Heart right ventricle (tissue), 16 donors: ENCODE measurements around the gene CIPC. TPM values are rescaled to one million over a fixed set of nuclear protein-coding genes. Genes with fewer than 3 reads are reported as not detected.

Experiments
- ATAC-seq, 8 donors: fragments of 200-7000 bp; cut with Tn5 transposase; one replicate each; pipeline ENCODE4 v1.9.1; 2020; ENCODE audit warnings: mild to moderate bottlenecking in 8 of 8, moderate library complexity in 8 of 8, moderate number of reproducible peaks in 1 of 8
- DNase-seq, 2 donors: peaks; one replicate each; pipeline ENCODE4 v3.0.0-alpha.2; 2020
- H3K27ac ChIP-seq, 10 donors: fragments of 200-600 bp; sonication (generic) in 2 of 10; one replicate each; pipeline versions ENCODE4 v1.5.0 to v1.8.0; 2020 to 2022; ENCODE audit warnings: mild to moderate bottlenecking in 3 of 10
- H3K27me3 ChIP-seq, 7 donors: fragments of 200-600 bp; one replicate each; pipeline ENCODE4 v1.8.0; 2021 to 2022; ENCODE audit warnings: mild to moderate bottlenecking in 2 of 7
- H3K36me3 ChIP-seq, 9 donors: fragments of 200-600 bp; sonication (generic) in 1 of 9; one replicate each; pipeline versions ENCODE4 v1.5.0 to v1.8.0; 2020 to 2022; ENCODE audit warnings: mild to moderate bottlenecking in 2 of 9
- H3K4me1 ChIP-seq, 9 donors: fragments of 200-600 bp; sonication (generic) in 1 of 9; one replicate each; pipeline versions ENCODE4 v1.5.0 to v1.8.0; 2020 to 2022; ENCODE audit warnings: mild to moderate bottlenecking in 4 of 9
- H3K4me3 ChIP-seq, 10 donors: fragments of 200-600 bp; sonication (generic) in 2 of 10; one replicate each; pipeline versions ENCODE4 v1.5.0 to v1.8.0; 2020 to 2022; ENCODE audit warnings: mild to moderate bottlenecking in 7 of 10, moderate library complexity in 2 of 10
- H3K9me3 ChIP-seq, 11 donors: fragments of 200-600 bp in 10 of 11; sonication (generic) in 2 of 11; one replicate each; pipeline versions ENCODE4 v1.5.0 to v1.8.0; 2013 to 2022; ENCODE audit warnings: mild to moderate bottlenecking in 2 of 11, control low read depth in 1 of 11, moderate library complexity in 1 of 11
- WGBS, 2 donors: extraction: QIAGEN DNeasy Blood & Tissue Kit; methylation state at CpG; one replicate each; pipeline ENCODE4 v1.1.7; 2013; ENCODE audit warnings: inconsistent platforms in 1 of 2; 5-methylcytosine and 5-hydroxymethylcytosine counted together
- intact Hi-C, 10 donors: fragments of 100-400 bp; cut with DNase I; formaldehyde crosslinking; loops; one replicate each; pipeline versions ENCODE4 v1.11.1 to v1.14.2; 2022
- long read RNA-seq, 3 donors: library from polyadenylated mRNA; unstranded; transcript quantifications; one replicate each; pipeline ENCODE4 v2.0.0, GENCODE V29; 2020 to 2021
- polyA plus RNA-seq, 2 donors: library from polyadenylated mRNA; stranded (reverse); fragments of 200-250 nt; gene quantifications; one replicate each; pipeline ENCODE4 v1.2.3, GENCODE V29; 2013
- total RNA-seq, 10 donors: library from RNA; stranded (reverse); fragmentation: NEBNext Ultra II Directional in 3 of 10; extraction: Animal tissue kit (Norgen Biotek cat#: 25700) in 3 of 10; gene quantifications; one replicate each; pipeline versions ENCODE4 v1.2.1 to v1.2.4, GENCODE V29; 2021 to 2023
- TF ChIP-seq, protein P1 (sequence below), 9 donors: fragments of 200-600 bp; sonication (generic) in 2 of 9; IDR thresholded peaks; one replicate each; pipeline versions ENCODE4 v1.5.0 to v1.8.0; 2021 to 2022; ENCODE audit warnings: antibody characterized with exemption in 9 of 9, mild to moderate bottlenecking in 5 of 9, moderate library complexity in 1 of 9
- donor health status: Arrhythmogenic right ventricular cardiomyopathy.
- donor health status: ischemic (EF 13 %, LVEDD 7.1; RV severe dilation, severe dysfunction).
- donor health status: healthy with polysubstance abuse.
- donor health status: DM: no; HTN: yes; CAD: no.
- donor health status: DM: no; HTN: no; CAD: no.
- donor health status: ischemic (EF 25% LVEDD 6.9; RV normal size, moderate dysfunction).
- donor health status: ischemic (EF 25% LVEDD 5.7; RV mildly dilated, moderate dysfunction).
- donor health status: healthy.
- donor health status: DM: yes; HTN: yes; CAD: no.
- donor health status: Ischemic cardiomyopathy.
- donor health status: ischemic (EF 35%, LVEDD 5.7; RV mildly dilated, moderate dysfunction).
- donor health status: nonischemic (EF 11% LVEDD 7.7; RV severe dilation, severe dysfunction).
- donor health status: DM: yes; HTN: yes; CAD: no.
- donor health status: PGD.
- donor health status: ischemic (EF 29% LVEDD 5.4; RV normal size, mild dysfunction).
- donor health status: nonischemic (EF 23%, LVEDD 6.1; RV moderate dilation, normal function).

CIPC gene, protein sequence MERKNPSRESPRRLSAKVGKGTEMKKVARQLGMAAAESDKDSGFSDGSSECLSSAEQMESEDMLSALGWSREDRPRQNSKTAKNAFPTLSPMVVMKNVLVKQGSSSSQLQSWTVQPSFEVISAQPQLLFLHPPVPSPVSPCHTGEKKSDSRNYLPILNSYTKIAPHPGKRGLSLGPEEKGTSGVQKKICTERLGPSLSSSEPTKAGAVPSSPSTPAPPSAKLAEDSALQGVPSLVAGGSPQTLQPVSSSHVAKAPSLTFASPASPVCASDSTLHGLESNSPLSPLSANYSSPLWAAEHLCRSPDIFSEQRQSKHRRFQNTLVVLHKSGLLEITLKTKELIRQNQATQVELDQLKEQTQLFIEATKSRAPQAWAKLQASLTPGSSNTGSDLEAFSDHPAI
- total RNA-seq (10 to 100 TPM; 51.4 to 93.8 (median 64.2) TPM), polyA plus RNA-seq (10 to 100 TPM in 1 of 2 donors, 1 to 10 TPM in 1; 9.4 to 11.6 TPM)
- long read RNA-seq, donor 1, full-length matches to known transcripts = 58 of 87 reads
- long read RNA-seq, donor 1, partial matches to known transcripts = 22 of 87 reads
- long read RNA-seq, donor 1, other reads (novel, unspliced or antisense) = 7 of 87 reads
- long read RNA-seq, donor 2, full-length matches to known transcripts = 54 of 86 reads
- long read RNA-seq, donor 2, partial matches to known transcripts = 23 of 86 reads
- long read RNA-seq, donor 2, other reads (novel, unspliced or antisense) = 9 of 86 reads
- long read RNA-seq, donor 3, full-length matches to known transcripts = 60 of 121 reads
- long read RNA-seq, donor 3, partial matches to known transcripts = 60 of 121 reads
- long read RNA-seq, donor 3, other reads (novel, unspliced or antisense) = 1 of 121 reads

DNA sequence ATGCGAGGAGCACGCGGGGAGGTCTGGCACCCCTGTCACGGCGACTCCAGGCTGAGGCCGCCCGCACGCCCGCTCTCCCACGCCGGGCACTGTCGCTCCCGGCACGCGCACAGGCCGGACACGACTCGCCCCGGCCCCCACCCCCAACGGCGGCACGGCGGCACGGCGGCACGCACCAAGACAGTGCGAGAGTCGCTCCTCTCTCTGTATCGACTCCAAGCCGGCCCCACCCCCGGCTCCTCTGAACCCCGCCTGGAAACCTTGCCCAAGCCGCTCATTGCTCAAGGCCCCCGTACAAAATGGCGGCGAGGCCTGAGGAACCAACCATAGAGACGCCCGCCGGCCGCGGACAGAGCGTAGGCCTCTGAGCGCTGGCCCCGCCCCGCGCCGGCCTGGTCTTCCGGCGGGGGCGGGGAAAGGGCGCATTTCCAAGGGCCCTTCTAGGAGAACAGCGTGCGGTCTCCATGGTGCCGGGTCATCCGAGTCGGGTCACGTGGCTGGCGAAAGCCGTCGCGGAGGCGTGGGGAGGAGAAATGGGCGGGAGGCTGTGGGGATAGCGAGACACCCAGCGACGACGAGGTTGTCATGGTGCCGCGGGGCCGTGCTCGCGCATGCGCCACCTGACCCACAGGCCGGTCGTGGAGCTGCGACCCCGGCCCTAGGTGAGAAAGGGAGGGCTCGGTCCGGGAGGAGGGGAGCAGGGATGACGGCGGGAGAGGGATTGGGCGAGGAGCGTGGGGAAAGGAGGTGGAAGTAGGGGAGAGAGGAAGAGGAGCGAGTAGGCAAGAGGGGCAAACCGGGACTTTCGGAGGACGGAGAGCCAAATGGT is at the start of gene CIPC:
Gene CIPC, plus strand, starts transcription at position 559 of the 829 bp plus-strand sequence. CDS start 7,451 bp downstream, outside the sequence.
- TF ChIP-seq, protein P1, sequence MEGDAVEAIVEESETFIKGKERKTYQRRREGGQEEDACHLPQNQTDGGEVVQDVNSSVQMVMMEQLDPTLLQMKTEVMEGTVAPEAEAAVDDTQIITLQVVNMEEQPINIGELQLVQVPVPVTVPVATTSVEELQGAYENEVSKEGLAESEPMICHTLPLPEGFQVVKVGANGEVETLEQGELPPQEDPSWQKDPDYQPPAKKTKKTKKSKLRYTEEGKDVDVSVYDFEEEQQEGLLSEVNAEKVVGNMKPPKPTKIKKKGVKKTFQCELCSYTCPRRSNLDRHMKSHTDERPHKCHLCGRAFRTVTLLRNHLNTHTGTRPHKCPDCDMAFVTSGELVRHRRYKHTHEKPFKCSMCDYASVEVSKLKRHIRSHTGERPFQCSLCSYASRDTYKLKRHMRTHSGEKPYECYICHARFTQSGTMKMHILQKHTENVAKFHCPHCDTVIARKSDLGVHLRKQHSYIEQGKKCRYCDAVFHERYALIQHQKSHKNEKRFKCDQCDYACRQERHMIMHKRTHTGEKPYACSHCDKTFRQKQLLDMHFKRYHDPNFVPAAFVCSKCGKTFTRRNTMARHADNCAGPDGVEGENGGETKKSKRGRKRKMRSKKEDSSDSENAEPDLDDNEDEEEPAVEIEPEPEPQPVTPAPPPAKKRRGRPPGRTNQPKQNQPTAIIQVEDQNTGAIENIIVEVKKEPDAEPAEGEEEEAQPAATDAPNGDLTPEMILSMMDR (IDR thresholded peaks at IDR 0.05) = no peak
- H3K36me3 ChIP-seq = no peaks in the 10 kb centered on the region
- H3K27ac ChIP-seq = peak within 1 kb of the TSS; percentile 94 to 99 (median 98)
- no peaks in the 10 kb centered on the region for H3K9me3 ChIP-seq
- intact Hi-C loops = loop anchor here in 3 of 10 donors (2.0 to 10.0 kb wide), 3 partner anchors 69 to 383 kb away; partner anchors contain the start of gene IRF2BPL (in 2 of the 3)
- H3K4me1 ChIP-seq = peaks cover 0 to 62% (median 49%) of the 10 kb centered on the region in 9 donors
- no peaks in the 10 kb centered on the region for H3K27me3 ChIP-seq
- peak; percentile 99 to 100 for DNase-seq
- H3K4me3 ChIP-seq = peak within 1 kb of the TSS; percentile 53 to 86 (median 73)
- peak; percentile 94 to 98 (median 96) for ATAC-seq
- 1% methylated on average over 87 of the region's 87 CpGs for WGBS, 2 donors

DNA sequence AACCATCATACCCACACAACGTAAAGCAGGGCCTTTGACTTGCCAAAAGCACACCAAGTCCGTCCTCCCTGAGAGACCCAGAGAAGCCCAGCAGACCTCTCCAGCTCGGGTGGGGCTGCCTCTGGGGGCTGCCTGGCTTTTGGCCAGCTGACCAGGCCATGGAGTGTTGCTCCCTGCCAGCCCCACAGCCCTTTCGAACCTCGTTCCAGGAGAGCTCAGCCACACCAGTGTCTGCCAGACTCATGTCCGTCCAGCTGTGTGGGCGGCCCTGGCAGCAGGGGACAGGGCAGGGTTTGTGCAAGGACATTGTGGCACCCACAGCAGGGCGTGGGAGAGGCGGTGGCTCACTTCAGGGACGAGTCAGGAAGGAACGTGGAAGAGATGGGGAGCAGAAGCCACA is 46.9 kb upstream of the CIPC start:
- intact Hi-C loops = loop anchor here in 3 of 10 donors (5.0 to 10.0 kb wide), 3 partner anchors 104 to 139 kb away; no protein-coding TSS in a partner anchor
- Histone ChIP-seq H3K9me3 (peaks cover 0 to 8% (median 2%) of the 10 kb centered on the region in 11 donors), H3K36me3 (no peaks in the 10 kb centered on the region), H3K27me3 (no peaks in the 10 kb centered on the region), H3K27ac (peak overlapping the region; percentile 66 to 90 (median 82)), H3K4me1 (peaks cover 12 to 57% (median 32%) of the 10 kb centered on the region in 9 donors), H3K4me3 (no peak overlapping the region)
- DNase-seq (peak; percentile 70 to 80), ATAC-seq (peak; percentile 69 to 91 (median 82))
- 18 to 20% methylated on average over 11 of the region's 11 CpGs for WGBS, 2 donors
- TF ChIP-seq, protein P1 (IDR thresholded peaks at IDR 0.05) = no peak

DNA sequence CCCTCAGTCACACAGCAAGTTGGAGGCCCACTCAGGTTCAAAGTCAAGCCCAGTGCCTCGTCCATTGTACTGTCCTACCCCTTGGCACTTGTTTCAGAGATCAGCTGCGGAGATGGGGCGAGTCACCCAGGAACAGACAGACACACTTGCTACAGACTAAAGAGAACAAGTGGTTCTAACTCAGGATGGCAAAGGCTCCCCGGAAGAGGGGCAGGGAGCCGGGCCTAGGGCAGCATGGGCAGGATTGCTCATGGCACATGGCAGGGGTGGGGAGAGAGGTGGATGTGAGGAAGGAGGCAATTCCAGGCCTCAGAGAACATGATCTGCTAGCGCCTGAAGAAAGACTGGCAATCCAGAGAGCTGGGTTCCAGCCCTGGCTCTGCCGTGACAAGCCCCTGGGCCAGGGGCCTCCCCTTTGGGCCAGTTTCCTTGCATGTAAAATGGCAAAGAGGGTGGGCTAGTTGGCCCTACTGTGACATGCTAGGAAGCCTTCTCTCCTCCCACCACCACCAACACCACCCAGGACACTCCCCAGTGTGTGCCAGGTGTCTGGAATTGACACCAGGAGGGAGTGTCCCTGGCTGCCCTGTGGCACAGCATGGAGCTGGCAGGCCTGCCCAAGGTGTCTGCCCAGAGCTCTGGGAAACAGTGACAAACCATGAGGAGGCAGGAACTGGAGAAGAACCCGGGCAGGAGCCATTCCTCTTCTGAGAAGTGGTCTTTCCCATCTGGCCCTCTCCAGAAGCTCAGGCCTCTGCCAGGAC is 45.6 kb upstream of the CIPC start:
- Histone ChIP-seq H3K4me3 (no peak overlapping the region), H3K4me1 (peaks cover 8 to 43% (median 23%) of the 10 kb centered on the region in 9 donors), H3K27ac (peak overlapping the region in 9 of 10 donors; percentile 42 to 90 (median 80)), H3K27me3 (no peaks in the 10 kb centered on the region), H3K9me3 (peaks cover 0 to 13% (median 4%) of the 10 kb centered on the region in 11 donors), H3K36me3 (no peaks in the 10 kb centered on the region)
- TF ChIP-seq, protein P1 (IDR thresholded peaks at IDR 0.05) = no peak
- ATAC-seq (peak; percentile 30 to 73 (median 62)), DNase-seq (no peak)
- WGBS, 2 donors = 68 to 76% methylated on average over 8 of the region's 8 CpGs
- intact Hi-C loops = loop anchor here in 9 of 10 donors (1.0 to 10.0 kb wide), 6 partner anchors 105 to 140 kb away; no protein-coding TSS in a partner anchor
